GM19395 (cell line): ENCODE measurements around the gene SLC16A1.
"Not testable (repeated sequence)": the region's sequence is repeated elsewhere in the genome, so short reads cannot be mapped to it uniquely, and the experiment has no call there.

Experiments
- ATAC-seq: cut with Tn5 transposase; IDR thresholded peaks from one replicate; pipeline ENCODE4 v1.9.1; 2021; ENCODE audit warnings: mild to moderate bottlenecking, moderate library complexity; ENCODE audit not compliant: unreplicated experiment

Gene SLC16A1

GRCh38 chr1:112973788-112974187, 17.8 kb upstream of the SLC16A1 start:
- ATAC-seq, result no peak

- ATAC-seq, result no peak
These were observed 15.0 kb upstream of the SLC16A1 start for GRCh38 chr1:112971006-112971405.

- no peak for ATAC-seq
These were observed 8.4 kb upstream of the SLC16A1 start for GRCh38 chr1:112964347-112964746.

DNA sequence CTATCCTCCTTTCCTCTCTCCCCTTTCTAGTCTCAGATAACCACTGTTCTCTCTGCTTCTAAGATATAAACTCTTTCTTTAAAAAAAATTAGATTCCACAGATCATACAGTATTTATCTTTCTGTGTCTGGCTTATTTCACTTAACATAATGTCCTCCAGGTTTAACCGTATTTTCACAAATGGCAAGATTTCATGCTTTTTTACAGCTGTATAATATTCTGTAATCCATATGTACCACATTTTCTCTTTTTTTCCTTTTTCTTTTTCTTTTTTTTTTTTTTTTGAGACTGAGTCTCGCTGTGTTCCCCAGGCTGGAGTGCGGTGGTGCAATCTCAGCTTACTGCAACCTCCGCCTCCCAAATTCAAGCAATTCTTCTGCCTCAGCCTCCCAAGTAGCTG, 5.1 kb upstream of the SLC16A1 start:
- ATAC-seq, result no peak

DNA sequence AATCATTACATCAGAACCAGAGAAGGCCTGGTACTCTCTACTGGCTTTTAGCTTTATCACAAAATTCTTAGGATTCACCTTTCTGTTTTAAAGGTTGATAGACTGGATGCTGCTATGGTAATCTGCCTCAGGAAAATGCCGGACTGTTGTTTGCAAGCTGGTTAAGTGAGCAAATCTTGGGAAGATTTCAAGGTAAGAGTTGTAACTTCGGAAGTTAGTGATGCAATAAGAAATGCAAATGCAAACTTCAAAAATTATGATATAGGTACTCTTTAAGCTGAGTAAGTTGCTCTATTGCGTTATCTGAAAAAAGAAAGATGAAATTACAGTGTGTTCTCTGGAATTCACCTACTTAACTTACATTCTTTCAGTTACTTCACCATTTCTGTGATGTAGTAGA, 4.4 kb upstream of the SLC16A1 start:
- ATAC-seq, result no peak

DNA sequence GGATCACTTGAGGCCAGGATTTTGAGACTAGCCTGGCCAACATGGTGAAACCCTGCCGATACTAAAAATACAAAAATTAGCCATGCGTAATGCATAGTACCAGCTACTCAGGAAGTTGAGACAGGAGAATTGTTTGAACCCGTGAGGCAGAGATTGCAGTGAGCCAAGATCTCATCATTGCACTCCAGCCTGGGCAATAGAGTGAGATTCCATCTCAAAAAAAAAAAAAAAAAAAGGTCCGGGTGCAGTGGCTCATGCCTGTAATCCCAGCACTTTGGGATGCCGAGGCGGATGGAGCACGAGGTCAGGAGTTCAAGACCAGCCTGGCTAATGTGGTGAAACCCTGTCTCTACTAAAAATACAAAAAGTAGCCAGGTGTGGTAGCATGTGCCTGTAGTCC, 2.2 kb upstream of the SLC16A1 start:
- ATAC-seq, result not testable (repeated sequence)

- peak; percentile 48 for ATAC-seq
These were observed 1.3 kb upstream of the SLC16A1 start for GRCh38 chr1:112957133-112957812.

DNA sequence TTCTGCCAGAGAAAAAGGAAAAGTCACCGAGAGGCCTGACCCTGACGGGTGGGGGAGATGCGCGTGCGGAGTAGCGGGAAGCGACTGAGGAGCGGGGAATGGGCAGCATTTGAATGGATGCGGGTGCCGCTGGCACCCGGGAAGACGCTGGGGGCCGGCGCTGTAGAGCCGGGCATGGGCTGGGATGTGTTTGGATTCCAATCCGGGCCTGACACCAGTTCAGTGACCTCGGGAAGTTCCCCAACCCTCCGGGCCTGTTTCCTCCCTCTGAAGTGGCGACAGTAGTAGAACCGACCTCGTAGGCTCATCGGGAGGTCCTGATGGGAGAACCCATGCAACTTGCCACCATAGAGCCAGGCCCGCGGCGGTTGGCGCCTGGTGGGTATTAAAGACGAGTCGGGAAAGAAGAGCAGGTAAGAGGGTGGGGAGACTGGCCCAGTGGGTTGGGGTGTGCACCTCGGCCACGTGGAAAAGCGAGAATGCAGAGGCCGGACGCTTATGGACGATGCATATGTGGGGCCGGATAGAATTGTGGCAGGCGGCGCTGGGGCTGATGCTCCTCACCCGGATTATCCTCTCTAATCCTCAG, 642 bp upstream of the SLC16A1 start:
- ATAC-seq, result peak; percentile 7

DNA sequence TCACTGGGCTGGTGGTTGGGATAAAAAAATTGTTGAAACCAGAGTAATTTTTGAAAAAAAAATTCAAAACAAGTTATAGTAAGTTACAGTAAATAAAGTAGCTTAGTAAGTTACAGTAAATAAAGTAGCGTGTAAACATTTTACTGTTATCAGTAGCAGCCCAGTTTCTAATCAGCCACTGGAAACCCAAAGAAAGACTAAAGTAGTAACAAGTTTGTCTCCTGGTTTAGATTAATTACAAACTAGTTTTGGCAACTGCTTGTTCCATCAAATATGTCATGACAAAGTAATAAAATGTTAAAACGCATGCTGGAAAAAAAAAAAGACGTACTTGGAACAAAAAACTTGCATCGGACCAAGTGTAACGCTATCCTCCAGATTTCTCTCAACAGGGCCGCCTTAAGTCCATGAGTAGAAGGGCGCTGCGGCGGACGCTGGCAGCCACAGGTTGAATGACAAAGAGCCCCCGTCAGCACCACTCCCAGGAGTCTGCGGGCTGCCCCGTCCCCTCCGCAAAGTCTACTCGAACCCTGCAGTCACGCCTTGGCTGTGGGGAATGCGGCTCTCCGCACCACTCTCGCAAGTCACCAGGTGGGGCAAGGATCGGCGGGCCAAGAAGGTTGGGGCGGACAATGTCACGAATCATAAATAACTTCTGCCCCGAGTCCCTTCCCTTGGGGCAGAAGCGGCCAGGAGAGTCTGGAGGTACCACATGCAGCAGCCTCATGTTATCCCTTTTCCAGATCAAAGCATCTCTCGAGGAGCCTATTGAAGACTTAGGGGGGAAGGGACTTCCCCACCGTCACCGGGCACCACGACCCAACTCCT, 837 bp downstream of the SLC16A1 start:
- peak; percentile 27 for ATAC-seq

DNA sequence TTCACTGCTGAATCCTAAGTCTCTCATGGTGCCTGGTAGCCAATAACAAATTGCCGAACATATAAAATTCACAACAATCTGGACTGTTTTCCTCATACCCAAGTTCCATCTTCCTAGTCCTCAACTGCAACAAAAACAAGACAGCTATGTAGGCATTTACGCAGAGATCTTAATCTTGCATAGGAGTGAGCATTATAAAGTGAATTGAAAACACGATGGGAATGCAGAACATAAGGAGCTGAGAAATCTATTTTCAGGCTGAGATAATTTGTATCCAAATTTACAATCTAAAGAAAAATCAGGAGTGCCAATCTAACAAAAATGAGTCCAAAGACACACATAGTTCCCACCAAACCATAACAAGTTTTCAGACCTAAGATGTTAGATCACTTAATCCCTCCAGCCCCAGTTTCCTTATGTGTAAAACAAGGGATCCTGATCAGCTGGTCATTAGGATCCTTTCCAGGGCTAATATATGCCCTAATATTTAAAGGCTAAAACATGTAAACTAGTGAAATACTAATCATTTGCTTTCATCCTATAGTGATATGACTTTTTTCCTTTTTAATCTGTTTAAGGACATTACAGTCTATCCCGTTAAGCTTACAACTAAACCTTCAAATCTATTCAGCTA, 1.9 kb downstream of the SLC16A1 start:
- ATAC-seq, result no peak

DNA sequence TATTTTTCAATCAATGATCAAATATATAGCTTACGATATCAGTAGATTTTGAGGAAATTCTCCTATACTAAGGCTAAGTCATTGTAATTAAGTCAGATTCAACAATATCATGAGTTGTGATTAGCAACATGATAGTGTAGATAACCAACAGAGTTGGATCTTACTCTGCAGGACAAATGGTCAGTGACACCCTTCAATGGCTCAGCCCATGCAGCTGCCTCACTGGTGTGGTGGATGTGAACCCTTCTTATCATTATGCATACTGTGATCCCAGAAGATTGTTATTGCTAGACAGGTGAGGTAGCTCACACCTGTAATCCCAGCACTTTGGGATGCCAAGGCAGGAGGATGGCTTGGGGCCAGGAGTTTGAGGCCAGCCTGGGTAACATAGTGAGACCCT, 5.6 kb downstream of the SLC16A1 start:
- no peak for ATAC-seq

DNA sequence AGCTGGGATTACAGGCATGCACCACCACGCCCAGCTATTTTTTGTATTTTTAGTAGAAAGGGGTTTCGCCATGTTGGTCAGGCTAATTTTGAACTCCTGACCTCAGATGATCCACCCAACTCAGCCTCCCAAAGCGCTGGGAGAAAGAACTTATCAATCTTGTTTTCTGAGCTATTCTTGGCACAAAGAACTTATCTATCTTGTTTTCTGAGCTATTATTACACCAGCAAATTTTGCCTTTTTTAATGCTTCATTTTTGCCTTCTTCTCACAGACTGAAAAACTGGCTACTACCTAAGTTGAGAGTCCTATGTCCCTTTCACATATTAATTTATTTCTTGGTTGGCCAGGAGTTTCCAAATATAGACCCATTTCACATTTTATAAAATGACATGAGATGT, 9.3 kb downstream of the SLC16A1 start:
- ATAC-seq, result no peak

GRCh38 chr1:112939810-112940209, 16.2 kb downstream of the SLC16A1 start:
- ATAC-seq, result no peak

DNA sequence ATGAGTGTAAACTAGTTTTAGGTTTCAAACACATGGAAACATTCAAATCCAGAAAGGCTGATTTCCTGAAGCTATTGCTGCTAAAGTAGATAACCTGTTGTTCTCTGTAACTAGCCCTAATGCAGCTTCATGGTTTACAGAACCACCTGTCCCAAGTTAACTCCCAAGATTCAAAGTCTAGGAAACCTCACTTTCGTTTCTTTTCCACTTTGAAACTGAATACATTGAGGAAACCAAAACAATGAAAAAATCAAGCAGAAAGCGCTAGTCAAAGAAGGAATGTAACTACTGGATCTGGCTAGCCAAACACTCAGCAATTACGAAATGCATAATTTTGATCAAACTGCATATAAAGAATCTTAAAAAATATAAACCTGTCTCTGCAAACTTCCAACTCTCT, 17.8 kb downstream of the SLC16A1 start:
- ATAC-seq, result no peak

DNA sequence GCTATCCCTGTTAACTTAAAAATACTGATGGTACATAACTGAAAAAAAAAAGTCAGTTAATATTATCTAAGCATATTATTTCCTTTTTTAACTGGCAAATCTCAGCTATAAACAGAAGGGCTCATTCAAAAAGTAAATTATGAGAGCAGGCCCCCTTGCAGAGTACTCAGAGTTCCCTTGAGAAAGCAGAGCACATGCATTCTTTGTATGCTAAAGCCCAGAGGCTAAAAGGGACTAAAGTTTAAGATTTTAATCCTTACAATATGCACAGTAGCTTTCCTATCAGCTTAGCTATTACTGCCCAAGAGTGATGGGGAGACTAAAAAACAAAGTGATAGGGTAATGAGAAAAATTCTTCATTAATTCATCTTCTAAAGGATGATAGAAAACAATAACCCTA, 18.5 kb downstream of the SLC16A1 start:
- no peak for ATAC-seq

GRCh38 chr1:112937070-112937469, 18.9 kb downstream of the SLC16A1 start:
- ATAC-seq, result no peak

DNA sequence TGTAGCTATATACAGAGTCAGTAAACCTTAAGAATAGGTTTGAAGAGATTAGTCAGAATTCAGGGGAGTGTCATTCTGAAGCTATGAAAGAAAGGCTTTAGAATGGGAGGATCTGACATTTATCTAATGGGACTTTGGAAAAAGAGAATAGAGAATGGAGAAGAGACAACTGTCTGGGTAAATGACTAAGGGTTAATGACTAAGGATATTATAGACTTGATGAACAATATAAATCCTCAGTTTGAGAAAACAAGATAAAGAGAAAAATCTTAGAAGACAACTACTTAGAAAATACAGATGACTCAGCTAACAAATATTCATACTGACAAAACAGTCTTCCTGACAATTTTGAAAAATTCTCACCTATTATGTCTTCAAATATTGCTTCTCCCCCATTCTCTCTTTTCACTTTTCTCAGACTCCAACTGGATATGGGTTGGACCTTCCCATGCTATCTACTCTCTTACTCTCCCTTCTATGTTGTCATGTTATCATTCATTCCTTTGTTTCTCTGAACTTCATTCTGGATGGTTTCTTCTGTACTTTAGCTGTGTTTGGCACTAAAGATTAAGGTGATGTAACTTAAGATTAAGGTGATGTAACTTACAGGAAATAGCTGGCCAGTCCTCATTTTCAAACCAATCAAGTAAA, 20.4 kb downstream of the SLC16A1 start:
- ATAC-seq, result no peak

DNA sequence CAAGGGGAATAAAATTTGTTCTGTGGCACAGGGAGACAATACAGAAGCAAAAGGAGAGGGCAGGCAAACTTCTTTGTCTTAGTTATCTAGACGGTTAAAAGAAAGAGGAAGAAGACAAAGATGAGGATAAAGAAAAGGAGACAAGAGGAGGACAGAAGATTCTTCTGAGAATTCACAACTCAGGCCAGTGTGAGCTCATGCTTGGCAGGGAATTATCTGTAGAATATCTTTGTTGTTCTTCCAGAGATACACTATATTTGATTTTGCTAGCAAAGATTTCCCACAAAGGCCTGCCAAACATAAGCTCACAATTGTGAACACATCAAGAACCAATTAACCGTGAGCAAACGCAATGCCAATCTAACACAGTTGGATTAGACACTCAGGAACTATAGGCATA, 21.4 kb downstream of the SLC16A1 start:
- no peak for ATAC-seq

DNA sequence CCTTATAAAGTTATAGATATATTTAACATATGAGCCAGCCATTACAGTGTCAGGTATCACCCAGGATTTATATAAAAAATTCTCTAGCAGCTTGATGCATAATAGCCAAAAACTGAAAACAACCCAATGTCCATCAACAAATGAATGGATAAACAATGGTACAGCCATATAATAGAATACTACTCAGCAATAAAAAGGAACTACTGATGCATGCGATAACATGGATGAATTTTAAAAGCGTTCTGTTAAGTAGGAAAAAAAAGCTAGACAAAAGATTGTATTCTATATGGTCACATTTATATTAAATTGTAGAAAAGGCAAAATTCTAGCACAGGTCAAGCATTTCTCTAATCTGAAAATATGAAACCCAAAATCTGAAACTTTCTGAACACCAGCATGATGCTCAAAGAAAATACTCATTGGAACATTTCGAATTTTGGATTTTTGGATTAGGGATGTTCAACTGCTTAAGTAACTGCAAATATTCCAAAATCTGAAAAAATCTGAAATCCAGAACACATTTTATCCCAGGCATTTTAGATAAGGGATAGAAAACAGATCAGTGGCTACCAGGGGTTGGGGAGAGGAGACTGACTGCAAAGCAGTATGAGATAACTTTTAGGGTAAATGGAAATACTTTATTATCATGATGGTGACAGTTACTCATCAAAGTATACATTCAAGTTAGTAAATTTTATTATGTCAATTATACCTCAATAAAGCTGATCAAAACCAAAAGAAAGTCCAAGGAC, 22.0 kb downstream of the SLC16A1 start:
- ATAC-seq, result no peak

DNA sequence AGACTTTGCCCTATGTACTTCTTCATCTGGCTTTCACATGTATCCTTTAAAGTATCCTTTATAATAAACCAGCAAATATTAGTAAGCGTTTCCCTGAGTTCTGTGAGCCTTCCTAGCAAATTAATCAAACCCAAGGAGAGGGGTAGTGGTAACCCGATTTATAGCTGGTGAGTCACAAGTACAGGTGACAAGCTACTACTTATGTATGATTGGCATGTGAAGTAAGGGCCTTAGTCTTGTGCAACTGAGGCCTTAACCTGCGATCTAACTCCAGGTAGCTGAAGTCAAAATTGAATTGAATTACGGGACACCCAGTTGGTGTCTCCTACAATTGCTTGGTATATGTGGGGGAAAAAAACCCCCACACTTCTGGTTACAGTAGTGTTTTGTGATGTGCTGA, 26.0 kb downstream of the SLC16A1 start:
- ATAC-seq, result no peak
